A549 (cell line): ENCODE data around the gene ANKS1B. TPM values are rescaled to one million over a fixed set of nuclear protein-coding genes. Genes with fewer than 3 reads are reported as not detected.
"Not testable (repeated sequence)": the region's sequence is repeated elsewhere in the genome, so short reads cannot be mapped to it uniquely, and the experiment has no call there.

Experiments
- ATAC-seq, 2 experiments: fragments of 200-7000 bp in 1 of 2; fragments of >200 bp in 1 of 2; cut with Nextera tagmentation in 1 of 2; cut with Tn5 transposase in 1 of 2; 3 replicates each; pipeline versions ENCODE4 v1.8.0 to v1.9.1; 2018 to 2020; ENCODE audit warnings: mild to moderate bottlenecking in 1 of 2, moderate library complexity in 1 of 2
- CTCF ChIA-PET: fragments of 300-600 bp; sonication (Branson Sonifier 250); formaldehyde crosslinking; extraction: SDS; loops from one replicate; lab custom pipeline; 2021; ENCODE audit warnings: antibody characterized with exemption, inconsistent platforms; lab: Yijun Ruan, JAX
- POLR2A ChIA-PET: fragments of 350-600 bp; formaldehyde crosslinking; extraction: SDS; loops from one replicate; lab custom pipeline; 2021; ENCODE audit warnings: antibody characterized with exemption, inconsistent platforms; lab: Yijun Ruan, JAX
- DNase-seq, 2 experiments: peaks; one replicate each; pipeline versions ENCODE4 v3.0.0 to v3.0.0-alpha.2; 2011 to 2016; ENCODE audit warnings: low read depth in 1 of 2, low spot score in 1 of 2
- FAIRE-seq: peaks from 2 replicates; lab custom pipeline; 2011; peaks lifted over from hg19 to GRCh38; lab: Jason Lieb, UNC
- H3K27ac ChIP-seq, 2 experiments: fragments of >200 bp; sonication (Bioruptor Twin); formaldehyde crosslinking; 3 replicates each; pipeline ENCODE4 v1.5.1; 2016 to 2017
- H3K4me1 ChIP-seq: fragments of >200 bp; sonication (Bioruptor Twin); formaldehyde crosslinking; 3 replicates; pipeline ENCODE4 v1.6.1; 2016
- H3K4me2 ChIP-seq: fragments of >200 bp; sonication (Bioruptor Twin); formaldehyde crosslinking; 3 replicates; pipeline ENCODE4 v1.6.1; 2016
- H3K4me3 ChIP-seq: fragments of >200 bp; sonication (Bioruptor Twin); formaldehyde crosslinking; 3 replicates; pipeline ENCODE4 v1.5.1; 2016
- H3K9me3 ChIP-seq: fragments of >200 bp; sonication (Bioruptor Twin); formaldehyde crosslinking; 3 replicates; pipeline ENCODE4 v1.6.1; 2016
- ATOH8 ChIP-seq: fragments of 250-450 bp; sonication (Bioruptor Pico); IDR thresholded peaks from 2 replicates; pipeline ENCODE4 v1.5.0; 2020; ENCODE audit warnings: low read depth, mild to moderate bottlenecking, moderate library complexity
- BHLHE40 ChIP-seq: IDR thresholded peaks from 2 replicates; pipeline ENCODE4 v1.6.1; 2012; ENCODE audit warnings: low read depth, low read length, inconsistent platforms
- CBX2 ChIP-seq: fragments of 200-600 bp; sonication (generic); IDR thresholded peaks from 2 replicates; pipeline ENCODE4 v1.6.1; 2016; ENCODE audit warnings: low read depth, mild to moderate bottlenecking, borderline replicate concordance
- CBX8 ChIP-seq: fragments of 200-600 bp; sonication (generic); IDR thresholded peaks from 2 replicates; pipeline ENCODE4 v1.6.1; 2016
- CHD2 ChIP-seq: fragments of 150-350 bp; IDR thresholded peaks from 2 replicates; pipeline ENCODE4 v1.6.1; 2014; ENCODE audit warnings: low read length; ENCODE audit not compliant: partially characterized antibody
- EHMT2 ChIP-seq: fragments of 200-600 bp; sonication (generic); IDR thresholded peaks from 2 replicates; pipeline ENCODE4 v1.6.1; 2016; ENCODE audit warnings: antibody characterized with exemption, low read depth, mild to moderate bottlenecking, moderate library complexity
- FOSB ChIP-seq: fragments of 250-450 bp; sonication (Bioruptor Pico); IDR thresholded peaks from 2 replicates; pipeline ENCODE4 v1.5.0; 2020; ENCODE audit warnings: mild to moderate bottlenecking, moderate library complexity
- FOSL2 ChIP-seq, 2 experiments: fragments of 450-650 bp in 1 of 2; fragments of >200 bp in 1 of 2; sonication (Bioruptor Twin) in 1 of 2; formaldehyde crosslinking; IDR thresholded peaks; 2 replicates each; pipeline versions ENCODE4 v1.5.0 to v1.6.1; 2016 to 2020; ENCODE audit warnings: mild to moderate bottlenecking in 1 of 2, moderate library complexity in 1 of 2
- HDAC2 ChIP-seq: fragments of 200-600 bp; sonication (generic); IDR thresholded peaks from 2 replicates; pipeline ENCODE4 v1.6.1; 2016
- HEYL ChIP-seq: fragments of 250-450 bp; sonication (Bioruptor Pico); IDR thresholded peaks from 2 replicates; pipeline ENCODE4 v1.8.0; 2021; ENCODE audit warnings: mild to moderate bottlenecking, moderate library complexity
- HOXA7 ChIP-seq: fragments of 250-450 bp; sonication (Bioruptor Pico); IDR thresholded peaks from 2 replicates; pipeline ENCODE4 v1.5.0; 2020; ENCODE audit warnings: mild to moderate bottlenecking, moderate library complexity
- HOXB5 ChIP-seq: fragments of 250-450 bp; sonication (Bioruptor Pico); IDR thresholded peaks from 2 replicates; pipeline ENCODE4 v1.5.0; 2020; ENCODE audit warnings: mild to moderate bottlenecking, moderate library complexity
- JUNB ChIP-seq: fragments of >200 bp; sonication (Bioruptor Twin); formaldehyde crosslinking; IDR thresholded peaks from 2 replicates; pipeline ENCODE4 v1.6.1; 2016
- KDM1A ChIP-seq: fragments of 200-600 bp; sonication (generic); IDR thresholded peaks from 2 replicates; pipeline ENCODE4 v1.6.1; 2016; ENCODE audit warnings: low read depth, mild to moderate bottlenecking
- KDM5A ChIP-seq: fragments of 200-600 bp; sonication (generic); IDR thresholded peaks from 2 replicates; pipeline ENCODE4 v1.6.1; 2016; ENCODE audit warnings: antibody characterized with exemption, mild to moderate bottlenecking
- MAZ ChIP-seq: fragments of 150-350 bp; IDR thresholded peaks from 2 replicates; pipeline ENCODE4 v1.6.1; 2014; ENCODE audit warnings: antibody characterized with exemption, low read depth, low read length, borderline replicate concordance
- MYC ChIP-seq: IDR thresholded peaks from 2 replicates; pipeline ENCODE4 v1.6.1; 2012; ENCODE audit warnings: mild to moderate bottlenecking, inconsistent platforms, low read length, improper control_type of control experiment, borderline replicate concordance
- NR3C1 ChIP-seq: fragments of >200 bp; sonication (Bioruptor Twin); formaldehyde crosslinking; IDR thresholded peaks from 3 replicates; pipeline ENCODE4 v1.6.1; 2017
- PHF8 ChIP-seq: fragments of 200-600 bp; sonication (generic); IDR thresholded peaks from 2 replicates; pipeline ENCODE4 v1.6.1; 2016; ENCODE audit warnings: low read depth, mild to moderate bottlenecking, antibody characterized with exemption, moderate library complexity, borderline replicate concordance
- POLR2AphosphoS2 ChIP-seq: conservative IDR thresholded peaks from 2 replicates; pipeline ENCODE4 v1.6.1; 2012; ENCODE audit warnings: low read length, improper control_type of control experiment, inconsistent platforms
- SMC3 ChIP-seq: fragments of >200 bp; sonication (Bioruptor Twin); formaldehyde crosslinking; IDR thresholded peaks from 3 replicates; pipeline ENCODE4 v1.6.1; 2018; ENCODE audit warnings: inconsistent platforms
- SREBF2 ChIP-seq: fragments of 450-650 bp; IDR thresholded peaks from 2 replicates; pipeline ENCODE4 v1.6.1; 2014; ENCODE audit warnings: mild to moderate bottlenecking, moderate library complexity
- TFCP2L1 ChIP-seq: fragments of 250-450 bp; sonication (Bioruptor Pico); IDR thresholded peaks from 2 replicates; pipeline ENCODE4 v1.5.0; 2021; ENCODE audit warnings: mild to moderate bottlenecking
- ZC3H11A ChIP-seq: fragments of 450-650 bp; IDR thresholded peaks from 2 replicates; pipeline ENCODE4 v1.6.1; 2014; ENCODE audit warnings: antibody characterized with exemption, mild to moderate bottlenecking
- WGBS: methylation state at CpG from one replicate; pipeline ENCODE4 v1.1.6; 2017; ENCODE audit errors: missing lambda C conversion rate; 5-methylcytosine and 5-hydroxymethylcytosine counted together
- polyA plus RNA-seq, 4 experiments: library from polyadenylated mRNA; depleted of rRNA in 3 of 4; stranded (reverse); fragments of >200 nt; fragmentation: RNase III in 1 of 4; extraction: RNeasy Plus Mini Kit Qiagen cat#74134 plus additional on column Dnase treatment in 1 of 4; gene quantifications; 2 replicates in 3 of 4; 3 replicates in 1 of 4; pipeline ENCODE4 v1.2.3, GENCODE V29; 2011 to 2017
- TF ChIP-seq, protein P1 (sequence below): fragments of >200 bp; sonication (Bioruptor Twin); formaldehyde crosslinking; IDR thresholded peaks from 2 replicates; pipeline ENCODE4 v1.6.1; 2016
- TF ChIP-seq, protein P2 (sequence below): fragments of 200-600 bp; sonication (generic); IDR thresholded peaks from 2 replicates; pipeline ENCODE4 v1.6.1; 2016; ENCODE audit warnings: antibody characterized with exemption, mild to moderate bottlenecking, moderate library complexity
- TF ChIP-seq, protein P3 (sequence below): fragments of 450-650 bp; IDR thresholded peaks from 2 replicates; pipeline ENCODE4 v1.6.1; 2014; ENCODE audit warnings: antibody characterized with exemption

Gene ANKS1B
- polyA plus RNA-seq, 2 of the 4 experiments (the other 2 are of a cell fraction): 1.5 to 2.2 TPM

DNA sequence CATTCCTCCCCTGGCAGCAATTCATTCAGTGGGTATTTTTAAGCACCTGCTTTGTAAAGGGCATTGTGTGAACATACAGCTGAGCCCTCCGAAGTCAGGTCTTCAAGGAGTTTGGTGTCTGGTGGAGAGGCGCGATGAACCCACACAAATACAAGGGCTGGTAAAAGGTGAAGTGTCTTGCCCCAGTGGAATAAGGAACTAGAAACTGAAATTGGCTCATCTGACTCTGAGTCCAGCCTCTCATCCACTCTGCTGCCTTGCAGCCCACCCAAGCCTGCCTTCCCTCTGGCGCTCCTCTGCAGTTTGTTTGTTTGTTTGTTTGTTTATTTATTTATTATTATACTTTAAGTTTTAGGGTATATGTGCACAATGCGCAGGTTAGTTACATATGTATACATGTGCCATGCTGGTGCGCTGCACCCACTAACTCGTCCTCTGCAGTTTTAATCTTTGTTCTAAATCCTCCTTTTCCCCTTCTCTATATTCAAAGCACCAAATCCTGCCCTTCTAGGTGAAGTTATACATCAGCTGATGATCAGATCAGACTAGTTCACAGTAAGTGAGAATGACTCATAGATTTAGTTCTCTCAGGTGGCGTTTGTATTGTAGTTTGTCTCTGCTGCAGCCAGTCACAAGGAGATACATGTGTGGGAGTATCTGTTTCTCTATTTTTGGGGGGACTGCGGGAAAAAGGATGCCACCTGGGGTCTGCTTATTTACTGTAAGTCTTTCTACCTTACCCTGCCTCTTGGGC lies 945.2 kb downstream of the ANKS1B start:
- no peak for TF ChIP-seq BHLHE40
- no peak for TF ChIP-seq KDM5A
- TF ChIP-seq FOSL2 (IDR thresholded peaks at IDR 0.05): no peak
- peak; percentile 20; the same call in 1 of the 2 replicates for TF ChIP-seq FOSL2 (CRISPR knock-in tag; IDR thresholded peaks at IDR 0.05)
- 54% methylated on average over 9 of the region's 9 CpGs for WGBS
- CTCF ChIA-PET: interaction anchor here (2.2 kb wide), 1 partner anchor 619 kb away, joined by 6 read pairs; no protein-coding TSS in a partner anchor
- Histone ChIP-seq H3K4me3 (no peak overlapping the region), H3K27ac (no peak overlapping the region), H3K4me2 (no peak overlapping the region), H3K4me1 (no peaks in the 10 kb centered on the region), H3K9me3 (no peaks in the 10 kb centered on the region)
- DNase-seq (no peak), ATAC-seq (no peak), FAIRE-seq (no peak)
- POLR2A ChIA-PET: no interaction called here

GRCh38 chr12:99036566-99036965 lies 948.2 kb downstream of the ANKS1B start:
- no peak overlapping the region for H3K27ac ChIP-seq
- ATAC-seq (no peak), DNase-seq (no peak), FAIRE-seq (peak; percentile 61)
- ChIA-PET CTCF (no interaction called here), POLR2A (no interaction called here)
- TF ChIP-seq MAZ: no peak
- TF ChIP-seq HEYL: no peak
- no peak for TF ChIP-seq HOXA7 (CRISPR knock-in tag)
- TF ChIP-seq CHD2: no peak
- no peak for TF ChIP-seq ZC3H11A
- no peak for TF ChIP-seq SMC3
- no peak for TF ChIP-seq TFCP2L1 (CRISPR knock-in tag)
- TF ChIP-seq HOXB5 (CRISPR knock-in tag): no peak
- no peak for TF ChIP-seq POLR2AphosphoS2
- TF ChIP-seq NR3C1: no peak
- TF ChIP-seq, protein P1, sequence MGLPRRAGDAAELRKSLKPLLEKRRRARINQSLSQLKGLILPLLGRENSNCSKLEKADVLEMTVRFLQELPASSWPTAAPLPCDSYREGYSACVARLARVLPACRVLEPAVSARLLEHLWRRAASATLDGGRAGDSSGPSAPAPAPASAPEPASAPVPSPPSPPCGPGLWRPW: no peak
- TF ChIP-seq FOSB (CRISPR knock-in tag): no peak
- TF ChIP-seq, protein P2, sequence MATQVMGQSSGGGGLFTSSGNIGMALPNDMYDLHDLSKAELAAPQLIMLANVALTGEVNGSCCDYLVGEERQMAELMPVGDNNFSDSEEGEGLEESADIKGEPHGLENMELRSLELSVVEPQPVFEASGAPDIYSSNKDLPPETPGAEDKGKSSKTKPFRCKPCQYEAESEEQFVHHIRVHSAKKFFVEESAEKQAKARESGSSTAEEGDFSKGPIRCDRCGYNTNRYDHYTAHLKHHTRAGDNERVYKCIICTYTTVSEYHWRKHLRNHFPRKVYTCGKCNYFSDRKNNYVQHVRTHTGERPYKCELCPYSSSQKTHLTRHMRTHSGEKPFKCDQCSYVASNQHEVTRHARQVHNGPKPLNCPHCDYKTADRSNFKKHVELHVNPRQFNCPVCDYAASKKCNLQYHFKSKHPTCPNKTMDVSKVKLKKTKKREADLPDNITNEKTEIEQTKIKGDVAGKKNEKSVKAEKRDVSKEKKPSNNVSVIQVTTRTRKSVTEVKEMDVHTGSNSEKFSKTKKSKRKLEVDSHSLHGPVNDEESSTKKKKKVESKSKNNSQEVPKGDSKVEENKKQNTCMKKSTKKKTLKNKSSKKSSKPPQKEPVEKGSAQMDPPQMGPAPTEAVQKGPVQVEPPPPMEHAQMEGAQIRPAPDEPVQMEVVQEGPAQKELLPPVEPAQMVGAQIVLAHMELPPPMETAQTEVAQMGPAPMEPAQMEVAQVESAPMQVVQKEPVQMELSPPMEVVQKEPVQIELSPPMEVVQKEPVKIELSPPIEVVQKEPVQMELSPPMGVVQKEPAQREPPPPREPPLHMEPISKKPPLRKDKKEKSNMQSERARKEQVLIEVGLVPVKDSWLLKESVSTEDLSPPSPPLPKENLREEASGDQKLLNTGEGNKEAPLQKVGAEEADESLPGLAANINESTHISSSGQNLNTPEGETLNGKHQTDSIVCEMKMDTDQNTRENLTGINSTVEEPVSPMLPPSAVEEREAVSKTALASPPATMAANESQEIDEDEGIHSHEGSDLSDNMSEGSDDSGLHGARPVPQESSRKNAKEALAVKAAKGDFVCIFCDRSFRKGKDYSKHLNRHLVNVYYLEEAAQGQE: no peak
- no peak for TF ChIP-seq FOSL2 (IDR thresholded peaks at IDR 0.05)
- no peak for TF ChIP-seq FOSL2 (CRISPR knock-in tag; IDR thresholded peaks at IDR 0.05)
- no peaks in the 10 kb centered on the region for H3K9me3 ChIP-seq
- H3K4me1 ChIP-seq: no peaks in the 10 kb centered on the region
- H3K4me3 ChIP-seq: no peak overlapping the region
- no peak overlapping the region for H3K4me2 ChIP-seq

- FAIRE-seq (no peak), ATAC-seq (no peak), DNase-seq (no peak)
- no peak overlapping the region for H3K4me2 ChIP-seq
- H3K4me3 ChIP-seq: no peak overlapping the region
- no peaks in the 10 kb centered on the region for H3K4me1 ChIP-seq
- TF ChIP-seq CBX8 (no peak), SREBF2 (no peak), POLR2AphosphoS2 (no peak), PHF8 (no peak), EHMT2 (no peak), CBX2 (no peak), MAZ (no peak), HDAC2 (no peak), FOSL2 (IDR thresholded peaks at IDR 0.05) (no peak), FOSL2 (CRISPR knock-in tag; IDR thresholded peaks at IDR 0.05) (no peak), BHLHE40 (no peak), NR3C1 (no peak), ATOH8 (CRISPR knock-in tag) (no peak), JUNB (no peak), KDM1A (no peak), MYC (no peak)
- TF ChIP-seq, protein P3, sequence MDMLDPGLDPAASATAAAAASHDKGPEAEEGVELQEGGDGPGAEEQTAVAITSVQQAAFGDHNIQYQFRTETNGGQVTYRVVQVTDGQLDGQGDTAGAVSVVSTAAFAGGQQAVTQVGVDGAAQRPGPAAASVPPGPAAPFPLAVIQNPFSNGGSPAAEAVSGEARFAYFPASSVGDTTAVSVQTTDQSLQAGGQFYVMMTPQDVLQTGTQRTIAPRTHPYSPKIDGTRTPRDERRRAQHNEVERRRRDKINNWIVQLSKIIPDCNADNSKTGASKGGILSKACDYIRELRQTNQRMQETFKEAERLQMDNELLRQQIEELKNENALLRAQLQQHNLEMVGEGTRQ: no peak
- TF ChIP-seq, all 56 proteins: peak for 0
- Histone ChIP-seq H3K9me3 (no peaks in the 10 kb centered on the region), H3K27ac (no peak overlapping the region)
- ChIA-PET POLR2A (no interaction called here), CTCF (interaction anchor here (5.1 kb wide), 1 partner anchor 8 kb away, joined by 32 read pairs; no protein-coding TSS in a partner anchor)
- WGBS: 10% methylated on average over 5 of the region's 5 CpGs
These were observed 948.9 kb downstream of the ANKS1B start for GRCh38 chr12:99035803-99036202.

DNA sequence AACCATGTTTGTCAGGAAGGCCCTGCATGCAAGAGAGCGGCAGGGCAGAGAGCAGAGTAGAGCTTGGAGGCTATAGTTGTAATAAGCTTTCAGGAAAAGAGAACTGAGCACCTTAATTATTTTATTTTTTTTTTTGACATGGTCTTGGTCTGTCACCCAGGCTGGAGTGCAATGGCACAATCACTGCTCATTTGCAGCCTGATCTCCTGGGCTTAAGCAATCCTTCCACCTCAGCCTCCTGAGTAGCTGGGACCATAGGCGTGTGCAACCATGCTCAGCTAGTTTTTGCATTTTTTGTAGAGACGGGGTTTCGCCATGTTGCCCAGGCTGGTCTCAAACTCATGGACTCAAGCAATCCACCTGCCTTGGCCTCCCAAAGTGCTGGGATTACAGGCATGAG lies 950.5 kb downstream of the ANKS1B start:
- POLR2A ChIA-PET, H3K4me1 ChIP-seq, H3K4me2 ChIP-seq, DNase-seq, H3K27ac ChIP-seq, FAIRE-seq, H3K9me3 ChIP-seq, H3K4me3 ChIP-seq, ATAC-seq: not testable (repeated sequence)
- 79% methylated on average over 4 of the region's 4 CpGs for WGBS
- CTCF ChIA-PET: interaction anchor here (0.8 to 5.1 kb wide), 2 partner anchors 9 to 17 kb away, joined by 4 to 32 read pairs; no protein-coding TSS in a partner anchor
